GM04503 (cell line): ENCODE results near the gene RRP9.

Experiments used
- DNase-seq: peaks from one replicate; pipeline ENCODE4 v3.0.0-alpha.2; 2012; ENCODE audit warnings: low read depth

Gene RRP9

GRCh38 chr3:51970606-51971300, 29.0 kb upstream of the RRP9 start:
- no peak for DNase-seq

GRCh38 chr3:51969841-51970240, 28.1 kb upstream of the RRP9 start:
- DNase-seq: no peak

GRCh38 chr3:51968883-51969678, 27.4 kb upstream of the RRP9 start:
- no peak for DNase-seq

- no peak for DNase-seq
Measured at GRCh38 chr3:51968170-51968775, 26.6 kb upstream of the RRP9 start.

GRCh38 chr3:51967384-51968169, 25.9 kb upstream of the RRP9 start, which contains the start of gene PCBP4:
Gene PCBP4 (minus strand): TSS chr3:51967454. CDS start chr3:51961240, 6,214 bp downstream.
- no peak for DNase-seq

- no peak for DNase-seq
Measured at GRCh38 chr3:51966922-51967383, 25.2 kb upstream of the RRP9 start.

GRCh38 chr3:51966486-51966885, 24.8 kb upstream of the RRP9 start:
- DNase-seq: no peak

- DNase-seq: no peak
Measured at GRCh38 chr3:51966016-51966415, 24.3 kb upstream of the RRP9 start.

- DNase-seq: no peak
Measured at GRCh38 chr3:51964521-51964920, 22.8 kb upstream of the RRP9 start.

GRCh38 chr3:51963951-51964451, 22.3 kb upstream of the RRP9 start:
- DNase-seq: no peak

GRCh38 chr3:51962854-51963530, 21.3 kb upstream of the RRP9 start:
- no peak for DNase-seq

GRCh38 chr3:51961602-51962569, 20.2 kb upstream of the RRP9 start:
- DNase-seq: no peak

- no peak for DNase-seq
Measured at GRCh38 chr3:51961011-51961410, 19.3 kb upstream of the RRP9 start.

- no peak for DNase-seq
Measured at GRCh38 chr3:51960386-51960785, 18.7 kb upstream of the RRP9 start.

- DNase-seq: no peak
Measured at GRCh38 chr3:51959651-51960050, 17.9 kb upstream of the RRP9 start.

GRCh38 chr3:51958603-51959521, 17.2 kb upstream of the RRP9 start:
- DNase-seq: no peak

- DNase-seq: no peak
Measured at GRCh38 chr3:51957520-51958205, 16.0 kb upstream of the RRP9 start.
